Keratinocyte (primary cell): ENCODE data around the gene FSIP1. TPM values are rescaled to one million over a fixed set of nuclear protein-coding genes. Genes with fewer than 3 reads are reported as not detected.

Experiments
- DNase-seq: peaks from one replicate; pipeline ENCODE4 v3.0.0-alpha.2; 2011; ENCODE audit warnings: low read depth, missing footprints, low spot score
- FAIRE-seq: peaks from 2 replicates; lab custom pipeline; 2011; peaks lifted over from hg19 to GRCh38; lab: Jason Lieb, UNC
- H2AFZ ChIP-seq: 2 replicates; pipeline ENCODE4 v1.6.0; 2012; ENCODE audit warnings: low read length, control low read depth, inconsistent platforms; ENCODE audit not compliant: control insufficient read depth
- H3K27ac ChIP-seq: 2 replicates; pipeline ENCODE4 v1.5.1; 2011; ENCODE audit warnings: low read length; ENCODE audit not compliant: control insufficient read depth, insufficient read depth
- H3K27me3 ChIP-seq: 3 replicates; pipeline ENCODE4 v1.6.0; 2011; ENCODE audit warnings: low read length; ENCODE audit not compliant: control insufficient read depth, insufficient read depth; ENCODE audit errors: extremely low read depth
- H3K36me3 ChIP-seq, 2 experiments: 2 replicates in 1 of 2; 3 replicates in 1 of 2; pipeline ENCODE4 v1.5.1; 2011; ENCODE audit warnings: low read length in 2 of 2, mild to moderate bottlenecking in 1 of 2; ENCODE audit not compliant: control insufficient read depth in 2 of 2, insufficient read depth in 2 of 2; ENCODE audit errors: extremely low read depth in 1 of 2
- H3K4me1 ChIP-seq: 3 replicates; pipeline ENCODE4 v1.5.1; 2011; ENCODE audit warnings: low read length; ENCODE audit not compliant: control insufficient read depth, insufficient read depth; ENCODE audit errors: extremely low read depth
- H3K4me2 ChIP-seq: 3 replicates; pipeline ENCODE4 v1.6.0; 2011; ENCODE audit warnings: low read depth, low read length; ENCODE audit not compliant: control insufficient read depth, insufficient read depth; ENCODE audit errors: extremely low read depth
- H3K4me3 ChIP-seq, 3 experiments: fragments of 200-600 bp in 1 of 3; sonication (generic) in 1 of 3; 2 replicates in 2 of 3; 3 replicates in 1 of 3; pipeline ENCODE4 v1.5.1; 2011 to 2016; ENCODE audit warnings: low read length in 3 of 3, mild to moderate bottlenecking in 3 of 3, control low read depth in 2 of 3, inconsistent platforms in 1 of 3, low read depth in 1 of 3, mixed read lengths in 1 of 3, mixed run types in 1 of 3, moderate library complexity in 1 of 3; ENCODE audit not compliant: control insufficient read depth in 2 of 3, insufficient read depth in 2 of 3; ENCODE audit errors: extremely low read depth in 1 of 3
- H3K79me2 ChIP-seq: 2 replicates; pipeline ENCODE4 v1.6.0; 2012; ENCODE audit warnings: low read length; ENCODE audit not compliant: control insufficient read depth, insufficient read depth
- H3K9ac ChIP-seq: 3 replicates; pipeline ENCODE4 v1.6.0; 2011; ENCODE audit warnings: low read length; ENCODE audit not compliant: control insufficient read depth, insufficient read depth; ENCODE audit errors: extremely low read depth
- H3K9me1 ChIP-seq: 3 replicates; pipeline ENCODE4 v1.6.0; 2011; ENCODE audit warnings: low read length; ENCODE audit not compliant: control insufficient read depth, insufficient read depth; ENCODE audit errors: extremely low read depth
- H3K9me3 ChIP-seq: 2 replicates; pipeline ENCODE4 v1.5.1; 2012; ENCODE audit warnings: low read depth, low read length; ENCODE audit not compliant: control insufficient read depth
- H4K20me1 ChIP-seq: 3 replicates; pipeline ENCODE4 v1.6.0; 2011; ENCODE audit warnings: low read length; ENCODE audit not compliant: control insufficient read depth, insufficient read depth; ENCODE audit errors: extremely low read depth
- CTCF ChIP-seq, 3 experiments: IDR thresholded peaks in 1 of 3; conservative IDR thresholded peaks in 1 of 3; optimal IDR thresholded peaks in 1 of 3; 2 replicates in 2 of 3; 3 replicates in 1 of 3; pipeline versions ENCODE3 to v1.5.1; 2011; ENCODE audit warnings: low read length in 3 of 3, mild to moderate bottlenecking in 3 of 3, moderate library complexity in 2 of 3, control low read depth in 1 of 3, inconsistent platforms in 1 of 3; ENCODE audit not compliant: insufficient read depth in 2 of 3; ENCODE audit errors: extremely low read depth in 1 of 3
- EZH2 ChIP-seq: IDR thresholded peaks from one replicate; pipeline ENCODE4 v1.6.1; 2012; ENCODE audit warnings: inconsistent platforms, mild to moderate bottlenecking, low read length, moderate library complexity
- dilution Hi-C: fragments of 300-500 bp; cut with MboI; formaldehyde crosslinking; loops from one replicate; pipeline ENCODE4 v1.7.0; 2020; ENCODE audit warnings: low sequenced_read_pairs; ENCODE audit not compliant: extremely low pct_ligation_motif_present
- polyA plus RNA-seq, 5 experiments: library from polyadenylated mRNA; depleted of rRNA in 3 of 5; stranded (reverse) in 3 of 5; stranded (forward) in 1 of 5; unstranded in 1 of 5; fragments of >200 nt; gene quantifications; 1 replicate in 1 of 5; 2 replicates in 3 of 5; 3 replicates in 1 of 5; pipeline versions ENCODE4 v1.2.1 to v1.2.3, GENCODE V29; 2011 to 2012; ENCODE audit warnings: missing spikeins in 2 of 5, low read depth in 1 of 5, low replicate concordance in 1 of 5

Gene FSIP1
- polyA plus RNA-seq, 1 donor (not counting 4 experiments of a cell fraction or from before 2014, with no cell fraction given), result 1.5 TPM

GRCh38 chr15:39687965-39688364 is 94.7 kb downstream of the FSIP1 start:
- Histone ChIP-seq H3K36me3 (no peaks in the 10 kb centered on the region), H3K4me1 (peaks cover 5% of the 10 kb centered on the region), H3K27me3 (no peaks in the 10 kb centered on the region), H3K9ac (no peak overlapping the region), H3K4me3 (no peak overlapping the region), H3K9me1 (no peaks in the 10 kb centered on the region), H3K79me2 (no peaks in the 10 kb centered on the region), H3K4me2 (no peak overlapping the region), H3K27ac (no peak overlapping the region), H2AFZ (no peak overlapping the region), H4K20me1 (no peaks in the 10 kb centered on the region), H3K9me3 (no peaks in the 10 kb centered on the region)
- dilution Hi-C loops, result no loop called here
- no peak for FAIRE-seq
- DNase-seq, result no peak
- TF ChIP-seq EZH2, result no peak
- TF ChIP-seq CTCF (optimal IDR thresholded peaks at IDR 0.05 in 1 of 3, IDR thresholded peaks at IDR 0.05 in 1 of 3, conservative IDR thresholded peaks at IDR 0.05 in 1 of 3; ENCODE audit: extremely low read depth in 1 of 3, insufficient read depth in 2 of 3, low read length in 3 of 3), result no peak

- no peak overlapping the region for H2AFZ ChIP-seq
- no peak overlapping the region for H3K9ac ChIP-seq
- no peaks in the 10 kb centered on the region for H3K9me3 ChIP-seq
- peak; percentile 9 for DNase-seq
- no peaks in the 10 kb centered on the region for H4K20me1 ChIP-seq
- H3K79me2 ChIP-seq, result no peaks in the 10 kb centered on the region
- H3K36me3 ChIP-seq, result no peaks in the 10 kb centered on the region
- no peaks in the 10 kb centered on the region for H3K27me3 ChIP-seq
- no peak overlapping the region for H3K27ac ChIP-seq
- no peaks in the 10 kb centered on the region for H3K4me1 ChIP-seq
- H3K9me1 ChIP-seq, result no peaks in the 10 kb centered on the region
- dilution Hi-C loops, result no loop called here
- no peak overlapping the region for H3K4me2 ChIP-seq
- TF ChIP-seq EZH2 (no peak), CTCF (optimal IDR thresholded peaks at IDR 0.05 in 1 of 3, IDR thresholded peaks at IDR 0.05 in 1 of 3, conservative IDR thresholded peaks at IDR 0.05 in 1 of 3; ENCODE audit: extremely low read depth in 1 of 3, insufficient read depth in 2 of 3, low read length in 3 of 3) (peak; percentile 45 to 81 (median 66))
- no peak overlapping the region for H3K4me3 ChIP-seq
- FAIRE-seq, result peak; percentile 57
These were observed 96.5 kb downstream of the FSIP1 start for GRCh38 chr15:39685999-39686613.
